EH (cell line): ENCODE results near the gene IDE.
A peak's percentile ranks its signal among the peaks of the same experiment; 100 is the strongest.

ENCODE experiments used
- DNase-seq: peaks from one replicate; pipeline ENCODE4 v3.0.0-alpha.2; 2015; ENCODE audit warnings: low read depth

Gene IDE

GRCh38 chr10:92567952-92568600, 5.8 kb downstream of the IDE start:
- DNase-seq = peak; percentile 44

GRCh38 chr10:92562424-92562823, 11.5 kb downstream of the IDE start:
- no peak for DNase-seq

GRCh38 chr10:92559046-92559445, 14.8 kb downstream of the IDE start:
- DNase-seq = no peak

- DNase-seq = no peak
Measured at GRCh38 chr10:92553959-92554358, 19.9 kb downstream of the IDE start.

- no peak for DNase-seq
Measured at GRCh38 chr10:92552310-92552709, 21.6 kb downstream of the IDE start.

GRCh38 chr10:92550924-92551323, 23.0 kb downstream of the IDE start:
- no peak for DNase-seq

- no peak for DNase-seq
Measured at GRCh38 chr10:92547676-92548075, 26.2 kb downstream of the IDE start.

GRCh38 chr10:92545556-92545955, 28.3 kb downstream of the IDE start:
- DNase-seq = no peak

- peak; percentile 69 for DNase-seq
Measured at GRCh38 chr10:92544296-92544695, 29.6 kb downstream of the IDE start.

GRCh38 chr10:92542458-92542857, 31.4 kb downstream of the IDE start:
- DNase-seq = no peak

- DNase-seq = no peak
Measured at GRCh38 chr10:92541583-92541982, 32.3 kb downstream of the IDE start.

- no peak for DNase-seq
Measured at GRCh38 chr10:92538231-92538958, 35.5 kb downstream of the IDE start.

- no peak for DNase-seq
Measured at GRCh38 chr10:92530891-92531535, 42.9 kb downstream of the IDE start.

- DNase-seq = peak; percentile 54
Measured at GRCh38 chr10:92530421-92530820, 43.5 kb downstream of the IDE start.

GRCh38 chr10:92527716-92528115, 46.2 kb downstream of the IDE start:
- no peak for DNase-seq

- DNase-seq = no peak
Measured at GRCh38 chr10:92523639-92524038, 50.3 kb downstream of the IDE start.

- peak; percentile 78 for DNase-seq
Measured at GRCh38 chr10:92517034-92517655, 56.7 kb downstream of the IDE start.

- no peak for DNase-seq
Measured at GRCh38 chr10:92508866-92509265, 65.0 kb downstream of the IDE start.

- no peak for DNase-seq
Measured at GRCh38 chr10:92506336-92506735, 67.6 kb downstream of the IDE start.

- no peak for DNase-seq
Measured at GRCh38 chr10:92505044-92505443, 68.8 kb downstream of the IDE start.

GRCh38 chr10:92502296-92502808, 71.5 kb downstream of the IDE start:
- no peak for DNase-seq

GRCh38 chr10:92493362-92493761, 80.5 kb downstream of the IDE start:
- no peak for DNase-seq
